DOHH2 (cell line): ENCODE data around the gene TBC1D14.

Experiments used
- H3F3A ChIP-seq: fragments of 200-600 bp; sonication (generic), shearing (Covaris generic); 2 replicates; pipeline ENCODE4 v1.6.0; 2016; ENCODE audit warnings: antibody characterized with exemption, mild to moderate bottlenecking; ENCODE audit not compliant: control insufficient read depth, insufficient read depth
- H3K27ac ChIP-seq: fragments of 200-600 bp; sonication (generic); 2 replicates; pipeline ENCODE4 v1.5.1; 2014; ENCODE audit warnings: low read depth, mild to moderate bottlenecking, low read length, moderate library complexity
- H3K27me3 ChIP-seq: fragments of 200-600 bp; sonication (generic); 2 replicates; pipeline ENCODE4 v1.6.1; 2014; ENCODE audit warnings: mild to moderate bottlenecking, low read length, mixed read lengths; ENCODE audit not compliant: control insufficient read depth
- H3K36me3 ChIP-seq: fragments of 200-600 bp; sonication (generic); 2 replicates; pipeline ENCODE4 v1.6.1; 2014; ENCODE audit warnings: mild to moderate bottlenecking, low read length, moderate library complexity, mixed read lengths; ENCODE audit not compliant: control insufficient read depth
- H3K4me1 ChIP-seq: fragments of 200-600 bp; sonication (generic); 2 replicates; pipeline ENCODE4 v1.6.1; 2014; ENCODE audit warnings: mild to moderate bottlenecking, low read length, mixed read lengths; ENCODE audit not compliant: control insufficient read depth
- H3K4me2 ChIP-seq: fragments of 200-600 bp; sonication (generic); 2 replicates; pipeline ENCODE4 v1.6.0; 2014; ENCODE audit warnings: mild to moderate bottlenecking, low read length, moderate library complexity
- H3K4me3 ChIP-seq: fragments of 200-600 bp; sonication (generic); 2 replicates; pipeline ENCODE4 v1.5.1; 2014; ENCODE audit warnings: mild to moderate bottlenecking, low read length, mixed read lengths
- H3K79me2 ChIP-seq: fragments of 200-600 bp; sonication (generic); 2 replicates; pipeline ENCODE4 v1.6.1; 2014; ENCODE audit warnings: mild to moderate bottlenecking, low read length, mixed read lengths; ENCODE audit not compliant: control insufficient read depth
- H3K9me2 ChIP-seq: fragments of 200-600 bp; sonication (generic); replicated peaks from 2 replicates; pipeline ENCODE4 v1.6.1; 2014; ENCODE audit warnings: mild to moderate bottlenecking, low read length, mixed read lengths; ENCODE audit not compliant: control insufficient read depth
- H3K9me3 ChIP-seq: fragments of 200-600 bp; sonication (generic); 2 replicates; pipeline ENCODE4 v1.6.1; 2014; ENCODE audit warnings: antibody characterized with exemption, low read length, mixed read lengths; ENCODE audit not compliant: control insufficient read depth, insufficient read depth
- H4K20me1 ChIP-seq: fragments of 200-600 bp; sonication (generic); 2 replicates; pipeline ENCODE4 v1.6.0; 2014; ENCODE audit warnings: low read depth, mild to moderate bottlenecking, antibody characterized with exemption, low read length, moderate library complexity; ENCODE audit not compliant: control insufficient read depth, insufficient read depth
- EZH2phosphoT487 ChIP-seq: fragments of 200-600 bp; sonication (generic); IDR thresholded peaks from 2 replicates; pipeline ENCODE4 v1.6.1; 2017; ENCODE audit warnings: borderline replicate concordance, mild to moderate bottlenecking, antibody characterized with exemption, low read length, moderate library complexity, mixed read lengths
- TF ChIP-seq, protein P1 (sequence below): fragments of 200-600 bp; sonication (generic); IDR thresholded peaks from one replicate; pipeline ENCODE4 v1.5.1; 2014; ENCODE audit warnings: antibody characterized with exemption, mild to moderate bottlenecking, low read depth, low read length; ENCODE audit not compliant: poor library complexity, severe bottlenecking

TBC1D14 gene

DNA sequence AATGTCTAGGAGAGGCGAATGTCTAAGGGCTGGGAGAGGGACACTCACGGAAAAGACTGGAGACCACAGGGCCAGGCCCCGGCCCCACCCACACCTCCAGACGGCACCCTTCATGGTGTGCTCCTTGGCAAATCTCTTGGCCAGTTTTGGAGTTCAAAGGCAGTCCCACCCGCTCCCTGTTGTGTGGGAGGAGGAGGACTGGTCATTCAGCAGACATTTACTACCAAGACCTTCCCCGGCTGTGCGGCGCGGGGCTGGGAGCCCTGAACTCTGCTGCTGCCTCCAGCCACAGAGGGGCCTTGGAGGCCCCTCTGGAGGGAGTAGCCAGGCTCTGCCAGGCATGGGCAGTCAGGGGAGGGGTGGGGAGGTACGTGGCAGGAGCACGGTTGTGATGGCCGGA is 8.7 kb upstream of the TBC1D14 start:
- Histone ChIP-seq H3K4me1 (no peaks in the 10 kb centered on the region), H3K36me3 (no peaks in the 10 kb centered on the region), H4K20me1 (no peaks in the 10 kb centered on the region), H3K4me2 (no peak overlapping the region), H3K9me3 (no peaks in the 10 kb centered on the region), H3K4me3 (no peak overlapping the region), H3F3A (no peaks in the 10 kb centered on the region), H3K27me3 (no peaks in the 10 kb centered on the region), H3K9me2 (no peaks in the 10 kb centered on the region), H3K27ac (no peak overlapping the region), H3K79me2 (no peaks in the 10 kb centered on the region)
- TF ChIP-seq, protein P1, sequence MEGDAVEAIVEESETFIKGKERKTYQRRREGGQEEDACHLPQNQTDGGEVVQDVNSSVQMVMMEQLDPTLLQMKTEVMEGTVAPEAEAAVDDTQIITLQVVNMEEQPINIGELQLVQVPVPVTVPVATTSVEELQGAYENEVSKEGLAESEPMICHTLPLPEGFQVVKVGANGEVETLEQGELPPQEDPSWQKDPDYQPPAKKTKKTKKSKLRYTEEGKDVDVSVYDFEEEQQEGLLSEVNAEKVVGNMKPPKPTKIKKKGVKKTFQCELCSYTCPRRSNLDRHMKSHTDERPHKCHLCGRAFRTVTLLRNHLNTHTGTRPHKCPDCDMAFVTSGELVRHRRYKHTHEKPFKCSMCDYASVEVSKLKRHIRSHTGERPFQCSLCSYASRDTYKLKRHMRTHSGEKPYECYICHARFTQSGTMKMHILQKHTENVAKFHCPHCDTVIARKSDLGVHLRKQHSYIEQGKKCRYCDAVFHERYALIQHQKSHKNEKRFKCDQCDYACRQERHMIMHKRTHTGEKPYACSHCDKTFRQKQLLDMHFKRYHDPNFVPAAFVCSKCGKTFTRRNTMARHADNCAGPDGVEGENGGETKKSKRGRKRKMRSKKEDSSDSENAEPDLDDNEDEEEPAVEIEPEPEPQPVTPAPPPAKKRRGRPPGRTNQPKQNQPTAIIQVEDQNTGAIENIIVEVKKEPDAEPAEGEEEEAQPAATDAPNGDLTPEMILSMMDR: no peak
- no peak for TF ChIP-seq EZH2phosphoT487

DNA sequence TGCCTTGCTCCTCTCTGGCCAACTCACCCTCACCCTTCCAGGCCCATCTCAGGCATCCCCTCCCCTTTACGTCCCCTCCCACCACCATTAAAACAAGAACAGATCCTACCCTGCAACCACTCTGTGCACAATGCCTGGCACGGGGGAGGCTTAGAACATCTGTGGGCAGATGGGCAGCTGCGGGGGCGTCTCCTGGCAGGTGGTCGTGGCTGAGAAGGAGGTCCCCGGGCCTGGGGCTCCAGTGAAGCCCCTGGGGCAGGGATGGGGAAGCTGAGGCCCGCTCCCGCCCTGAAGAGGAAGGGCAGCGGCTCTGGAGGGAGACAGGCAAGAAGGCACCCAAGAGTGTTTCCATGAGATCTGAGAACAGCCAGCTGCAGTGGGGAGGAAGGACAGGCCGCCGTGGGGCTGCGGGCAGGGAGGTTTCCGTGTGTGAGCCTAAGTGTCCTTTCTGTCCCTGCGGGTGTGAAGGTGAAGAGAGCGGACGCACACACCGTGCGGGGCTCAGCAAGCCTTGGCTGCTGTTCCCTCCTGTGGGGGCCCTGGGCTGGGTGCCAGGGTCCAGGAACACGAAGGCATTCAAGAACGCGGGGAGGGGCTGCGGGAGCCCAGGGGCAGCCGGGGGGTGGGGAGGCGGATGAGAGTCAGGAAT is 7.8 kb upstream of the TBC1D14 start:
- Histone ChIP-seq H3K4me1 (no peaks in the 10 kb centered on the region), H3K27me3 (no peaks in the 10 kb centered on the region), H3K9me3 (no peaks in the 10 kb centered on the region), H3K4me3 (no peak overlapping the region), H3F3A (no peaks in the 10 kb centered on the region), H3K9me2 (no peaks in the 10 kb centered on the region), H3K4me2 (no peak overlapping the region), H3K27ac (no peak overlapping the region), H4K20me1 (no peaks in the 10 kb centered on the region), H3K79me2 (no peaks in the 10 kb centered on the region), H3K36me3 (no peaks in the 10 kb centered on the region)
- no peak for TF ChIP-seq EZH2phosphoT487
- TF ChIP-seq, protein P1: no peak

DNA sequence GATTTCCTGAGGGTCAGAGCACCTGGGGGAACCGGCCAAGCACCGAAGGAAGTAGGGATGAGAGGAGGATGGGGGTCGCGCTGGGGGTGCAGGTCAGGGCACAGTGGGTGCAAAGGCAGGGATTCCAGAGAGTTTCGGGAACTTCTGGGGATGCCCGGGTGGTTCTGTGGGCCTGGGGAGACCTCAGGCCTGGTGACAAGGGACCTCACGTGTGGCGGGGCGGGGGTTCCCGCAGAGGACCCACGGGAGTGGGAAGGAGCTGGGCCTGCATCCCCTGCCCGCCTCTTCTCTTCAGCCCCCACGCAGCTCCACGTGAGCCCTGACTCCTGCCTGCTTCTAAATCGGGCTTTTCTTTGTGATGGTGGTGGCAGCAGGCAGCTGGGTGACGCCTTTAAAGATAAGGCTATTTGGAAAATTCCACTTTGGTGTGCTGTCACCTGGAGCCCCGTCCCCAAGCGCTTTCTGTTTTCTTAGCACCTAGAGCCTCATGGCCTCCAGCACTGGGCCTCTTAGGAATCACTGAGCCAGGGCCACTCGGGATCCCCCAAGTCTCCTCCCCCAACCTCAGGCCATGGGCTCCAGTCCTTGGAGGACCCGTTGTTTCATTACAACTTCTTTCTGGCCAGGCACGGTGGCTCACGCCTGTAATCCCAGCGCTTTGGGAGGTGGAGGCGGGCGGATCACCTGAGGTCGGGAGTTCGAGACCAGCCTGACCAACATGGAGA is 7.1 kb upstream of the TBC1D14 start:
- H3K79me2 ChIP-seq: no peaks in the 10 kb centered on the region
- no peak overlapping the region for H3K27ac ChIP-seq
- no peaks in the 10 kb centered on the region for H4K20me1 ChIP-seq
- no peaks in the 10 kb centered on the region for H3K9me2 ChIP-seq
- H3K4me2 ChIP-seq: no peak overlapping the region
- no peak overlapping the region for H3K4me3 ChIP-seq
- no peaks in the 10 kb centered on the region; the same call in 1 of the 2 replicates for H3K4me1 ChIP-seq
- H3K36me3 ChIP-seq: no peaks in the 10 kb centered on the region
- no peaks in the 10 kb centered on the region for H3F3A ChIP-seq
- TF ChIP-seq, protein P1: no peak
- TF ChIP-seq EZH2phosphoT487: no peak
- H3K27me3 ChIP-seq: peaks cover 2% of the 10 kb centered on the region
- H3K9me3 ChIP-seq: no peaks in the 10 kb centered on the region
